ENCODE measurements around the gene MMP1. TPM values are rescaled to one million over a fixed set of nuclear protein-coding genes. Genes with fewer than 3 reads are reported as not detected.

The MMP1 gene
- total RNA-seq, 1 experiment from 2014 or later, result not detected

- no peak for TF ChIP-seq HMGXB4 (CRISPR knock-in tag; IDR thresholded peaks at IDR 0.05)
- TF ChIP-seq ZNF317 (CRISPR knock-in tag; IDR thresholded peaks at IDR 0.05; ENCODE audit: borderline replicate concordance, low read depth), result no peak
- TF ChIP-seq CBFB (CRISPR knock-in tag; IDR thresholded peaks at IDR 0.05; ENCODE audit: low read depth), result no peak
Observed at GRCh38 chr11:102773386-102773785, 24.6 kb downstream of the MMP1 start (continued).

- CTCF ChIA-PET, result interaction anchor here (1.0 kb wide), 1 partner anchor 9 kb away, joined by 3 read pairs; the partner anchor contains the start of gene MMP10
Observed at GRCh38 chr11:102771351-102771750, 26.6 kb downstream of the MMP1 start.

More at GRCh38 chr11:102771351-102771750, 26.6 kb downstream of the MMP1 start:
- Mint-ChIP-seq H3K4me1 (no peaks in the 10 kb centered on the region), H3K4me3 (no peak overlapping the region), H3K9me3 (no peaks in the 10 kb centered on the region), H3K27me3 (ENCODE audit: low read depth) (no peaks in the 10 kb centered on the region), H3K36me3 (no peaks in the 10 kb centered on the region), H3K27ac (no peak overlapping the region)
- POLR2A ChIA-PET, result no interaction called here
- ATAC-seq (no peak), DNase-seq (ENCODE audit: low spot score) (no peak)
- TF ChIP-seq ATF1 (CRISPR knock-in tag; IDR thresholded peaks at IDR 0.05) (no peak), NR3C1 (CRISPR knock-in tag; conservative IDR thresholded peaks at IDR 0.05; ENCODE audit: low read depth) (no peak), PRRX2 (CRISPR knock-in tag; IDR thresholded peaks at IDR 0.05) (no peak), FOXP1 (CRISPR knock-in tag; IDR thresholded peaks at IDR 0.05; ENCODE audit: borderline replicate concordance) (no peak), AFF4 (CRISPR knock-in tag; IDR thresholded peaks at IDR 0.05; ENCODE audit: borderline replicate concordance) (no peak), MYBL2 (CRISPR knock-in tag; IDR thresholded peaks at IDR 0.05) (no peak), CREB1 (CRISPR knock-in tag; IDR thresholded peaks at IDR 0.05) (no peak), SOX15 (CRISPR knock-in tag; IDR thresholded peaks at IDR 0.05) (no peak), ZNF416 (CRISPR knock-in tag; IDR thresholded peaks at IDR 0.05) (no peak), TEAD4 (CRISPR knock-in tag; IDR thresholded peaks at IDR 0.05) (no peak), ARID4B (CRISPR knock-in tag; IDR thresholded peaks at IDR 0.05; ENCODE audit: borderline replicate concordance) (no peak)

Data from WTC11 (cell line).